Measurements from ENCODE around the gene FKBP5. TPM values are rescaled to one million over a fixed set of nuclear protein-coding genes. Genes with fewer than 3 reads are reported as not detected.
"Not testable (repeated sequence)": the region's sequence is repeated elsewhere in the genome, so short reads cannot be mapped to it uniquely, and the experiment has no call there.

The FKBP5 gene
- total RNA-seq, 1 donor from 2014 or later, result 6.8 TPM

DNA sequence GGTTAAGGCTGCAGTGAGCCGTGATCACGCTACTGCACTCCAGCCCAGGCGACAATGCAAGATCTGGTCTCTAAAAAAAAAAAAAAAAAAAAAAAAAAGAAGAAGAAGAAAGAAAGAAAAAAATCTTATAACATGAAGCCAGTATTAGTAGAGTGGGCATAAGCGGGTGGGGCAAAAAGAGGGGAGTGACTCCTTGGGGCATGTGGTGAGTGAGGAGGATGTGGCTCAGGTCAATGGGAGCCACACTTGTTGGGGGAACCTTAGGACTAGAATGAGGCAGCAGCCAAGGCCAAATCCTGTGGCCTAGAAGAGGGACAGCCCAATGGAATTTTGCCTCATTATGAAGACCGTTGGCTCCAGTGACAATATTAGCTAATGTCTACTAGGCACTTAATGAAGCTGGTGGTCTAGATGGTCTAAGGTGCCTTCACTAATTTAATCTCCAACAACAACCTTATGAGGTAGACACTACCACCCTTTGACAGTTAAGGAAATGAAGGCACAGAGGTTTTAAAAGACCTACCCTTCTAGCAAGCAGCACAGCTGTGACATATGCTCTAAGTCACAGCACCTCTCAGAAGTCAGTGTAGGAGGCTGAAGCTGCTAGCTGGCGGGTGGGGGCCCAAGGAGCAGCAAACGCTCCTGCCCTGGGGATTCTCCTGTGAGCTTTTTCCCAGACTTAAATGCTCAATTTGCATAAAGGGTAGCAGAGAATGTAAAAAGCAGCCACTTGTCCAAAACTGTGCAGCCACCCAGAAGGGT, 24.5 kb upstream of the FKBP5 start:
- Histone ChIP-seq H3K9me3 (ENCODE audit: control insufficient read depth in 3 of 3, low read length in 3 of 3) (no peaks in the 10 kb centered on the region), H3K4me3 (ENCODE audit: low read length in 3 of 3) (no peak overlapping the region), H3K27me3 (ENCODE audit: control insufficient read depth in 3 of 3, insufficient read depth in 3 of 3, low read length in 3 of 3) (no peaks in the 10 kb centered on the region), H3K27ac (ENCODE audit: low read depth, low read length) (no peak overlapping the region), H3K9ac (ENCODE audit: low read depth in 1 of 3, low read length in 3 of 3) (no peak overlapping the region), H3K4me1 (ENCODE audit: control insufficient read depth in 3 of 3, insufficient read depth in 3 of 3, low read length in 3 of 3) (peaks cover 0 to 7% (median 0%) of the 10 kb centered on the region in 3 donors), H3K36me3 (ENCODE audit: control insufficient read depth in 3 of 3, insufficient read depth in 3 of 3, low read length in 3 of 3) (no peaks in the 10 kb centered on the region)

DNA sequence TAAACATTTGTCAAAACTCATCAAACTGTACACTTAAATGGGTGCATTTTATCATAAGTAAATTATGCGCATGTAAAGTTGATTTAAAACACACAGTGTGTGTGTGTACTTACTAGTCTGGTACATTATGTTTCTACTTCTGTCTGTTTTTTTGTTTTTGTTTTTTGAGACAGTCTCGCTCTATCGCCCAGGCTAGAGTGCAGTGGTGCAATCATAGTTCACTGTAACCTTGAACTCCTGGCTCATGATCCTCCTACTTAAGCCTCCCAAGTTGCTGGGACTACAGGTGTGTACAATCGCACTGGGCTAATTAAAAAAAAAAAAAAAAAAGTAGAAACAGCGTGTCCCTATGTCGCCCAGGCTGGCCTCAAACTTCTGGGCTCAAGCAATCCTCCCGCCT, 23.0 kb upstream of the FKBP5 start:
- Histone ChIP-seq H3K4me3 (ENCODE audit: low read length in 3 of 3) (no peak overlapping the region), H3K4me1 (ENCODE audit: control insufficient read depth in 3 of 3, insufficient read depth in 3 of 3, low read length in 3 of 3) (peaks cover 0 to 3% (median 0%) of the 10 kb centered on the region in 3 donors), H3K9me3 (ENCODE audit: control insufficient read depth in 3 of 3, low read length in 3 of 3) (no peaks in the 10 kb centered on the region), H3K27ac (ENCODE audit: low read depth, low read length) (no peak overlapping the region), H3K36me3 (ENCODE audit: control insufficient read depth in 3 of 3, insufficient read depth in 3 of 3, low read length in 3 of 3) (no peaks in the 10 kb centered on the region), H3K27me3 (ENCODE audit: control insufficient read depth in 3 of 3, insufficient read depth in 3 of 3, low read length in 3 of 3) (no peaks in the 10 kb centered on the region), H3K9ac (ENCODE audit: low read depth in 1 of 3, low read length in 3 of 3) (no peak overlapping the region)

DNA sequence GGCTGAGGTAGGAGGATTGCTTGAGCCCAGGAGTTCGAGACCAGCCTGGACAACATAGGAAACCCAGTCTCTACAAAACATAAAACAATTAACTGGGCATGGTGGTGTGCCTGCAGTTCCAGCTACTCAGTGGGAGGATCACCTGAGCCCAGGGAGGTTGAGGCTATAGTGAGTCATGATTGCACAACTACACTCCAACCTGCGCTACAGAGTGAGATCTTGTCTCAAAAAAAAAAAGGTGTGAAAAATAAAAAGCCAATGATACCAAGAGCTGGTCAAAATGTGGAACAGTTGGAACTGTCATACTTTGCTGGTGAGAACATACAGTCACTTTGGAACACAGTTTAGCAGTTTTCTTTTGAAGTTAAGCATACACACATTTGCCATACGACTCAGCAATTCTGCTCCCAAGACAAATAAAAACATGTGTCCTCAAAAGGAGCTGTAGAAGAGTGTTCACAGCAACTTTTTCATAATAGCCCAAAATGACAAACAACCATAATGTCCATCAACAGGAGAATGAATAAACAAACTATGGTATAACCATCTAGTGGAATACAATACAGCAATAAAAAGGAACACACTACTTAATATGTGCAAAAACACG, 21.6 kb upstream of the FKBP5 start:
- H3K27ac ChIP-seq (ENCODE audit: low read depth, low read length), result no peak overlapping the region
- no peak overlapping the region for H3K4me3 ChIP-seq (ENCODE audit: low read length in 3 of 3)
- H3K36me3 ChIP-seq (ENCODE audit: control insufficient read depth in 3 of 3, insufficient read depth in 3 of 3, low read length in 3 of 3), result no peaks in the 10 kb centered on the region
- no peaks in the 10 kb centered on the region for H3K4me1 ChIP-seq (ENCODE audit: control insufficient read depth in 3 of 3, insufficient read depth in 3 of 3, low read length in 3 of 3)
- H3K9ac ChIP-seq (ENCODE audit: low read depth in 1 of 3, low read length in 3 of 3), result no peak overlapping the region
- H3K9me3 ChIP-seq (ENCODE audit: control insufficient read depth in 3 of 3, low read length in 3 of 3), result no peaks in the 10 kb centered on the region
- H3K27me3 ChIP-seq (ENCODE audit: control insufficient read depth in 3 of 3, insufficient read depth in 3 of 3, low read length in 3 of 3), result no peaks in the 10 kb centered on the region

DNA sequence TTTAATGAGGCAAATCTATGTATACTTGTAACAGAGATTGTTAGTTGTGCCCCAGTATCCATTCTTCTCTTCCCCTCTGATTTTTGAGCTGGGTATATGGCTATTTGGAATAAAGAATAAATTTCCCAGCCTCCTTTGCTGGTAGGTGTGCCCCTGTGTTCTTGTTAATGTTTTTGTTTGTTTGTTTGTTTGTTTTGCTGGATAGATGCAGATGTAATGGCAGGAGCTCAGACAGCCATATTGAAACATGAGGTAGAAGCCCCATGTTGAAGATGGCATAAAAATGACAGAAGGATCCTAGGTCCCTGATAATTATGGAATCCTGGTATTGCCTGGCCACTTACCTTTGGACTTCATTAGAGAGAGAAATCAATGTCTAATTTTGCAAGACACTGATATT, 19.9 kb upstream of the FKBP5 start:
- Histone ChIP-seq H3K36me3 (ENCODE audit: control insufficient read depth in 3 of 3, insufficient read depth in 3 of 3, low read length in 3 of 3) (no peaks in the 10 kb centered on the region), H3K27me3 (ENCODE audit: control insufficient read depth in 3 of 3, insufficient read depth in 3 of 3, low read length in 3 of 3) (no peaks in the 10 kb centered on the region), H3K4me1 (ENCODE audit: control insufficient read depth in 3 of 3, insufficient read depth in 3 of 3, low read length in 3 of 3) (no peaks in the 10 kb centered on the region), H3K9ac (ENCODE audit: low read depth in 1 of 3, low read length in 3 of 3) (no peak overlapping the region), H3K9me3 (ENCODE audit: control insufficient read depth in 3 of 3, low read length in 3 of 3) (peaks cover 0 to 2% (median 0%) of the 10 kb centered on the region in 3 donors), H3K27ac (ENCODE audit: low read depth, low read length) (no peak overlapping the region), H3K4me3 (ENCODE audit: low read length in 3 of 3) (no peak overlapping the region)

DNA sequence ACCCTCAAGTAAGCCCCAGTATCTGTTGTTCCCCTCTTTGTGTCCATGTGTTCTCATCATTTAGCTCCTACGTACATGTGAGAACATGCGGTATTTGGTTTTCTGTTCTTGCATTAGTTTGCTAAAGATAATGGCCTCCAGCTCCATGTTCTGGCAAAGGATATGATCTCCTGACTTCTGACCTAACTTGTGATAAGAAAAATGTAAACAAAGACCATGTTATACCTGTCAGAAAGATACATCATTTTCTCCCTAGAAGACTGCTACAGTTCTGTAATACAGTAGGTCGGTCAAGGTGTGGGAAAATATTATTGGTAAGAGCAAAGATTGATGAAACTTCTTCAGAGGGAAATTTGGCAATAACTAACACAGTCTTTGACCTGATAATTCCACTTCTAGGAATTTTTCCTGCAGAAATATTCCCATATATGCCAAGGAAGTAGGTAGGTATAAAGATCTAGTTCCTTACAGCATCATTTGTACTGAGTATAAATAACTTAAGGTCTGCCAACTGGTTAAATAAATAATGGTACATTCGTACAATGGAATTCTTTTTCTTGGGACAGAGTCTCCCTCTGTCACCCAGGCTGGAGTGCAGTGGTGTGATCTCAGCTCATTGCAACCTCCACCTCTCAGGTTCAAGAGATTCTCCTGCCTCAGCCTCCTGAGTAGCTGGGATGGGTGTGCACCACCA, 19.1 kb upstream of the FKBP5 start:
- Histone ChIP-seq H3K9ac (ENCODE audit: low read depth in 1 of 3, low read length in 3 of 3) (no peak overlapping the region), H3K27me3 (ENCODE audit: control insufficient read depth in 3 of 3, insufficient read depth in 3 of 3, low read length in 3 of 3) (no peaks in the 10 kb centered on the region), H3K4me1 (ENCODE audit: control insufficient read depth in 3 of 3, insufficient read depth in 3 of 3, low read length in 3 of 3) (no peaks in the 10 kb centered on the region), H3K36me3 (ENCODE audit: control insufficient read depth in 3 of 3, insufficient read depth in 3 of 3, low read length in 3 of 3) (no peaks in the 10 kb centered on the region), H3K4me3 (ENCODE audit: low read length in 3 of 3) (no peak overlapping the region), H3K27ac (ENCODE audit: low read depth, low read length) (no peak overlapping the region), H3K9me3 (ENCODE audit: control insufficient read depth in 3 of 3, low read length in 3 of 3) (peaks cover 0 to 4% (median 0%) of the 10 kb centered on the region in 3 donors)

DNA sequence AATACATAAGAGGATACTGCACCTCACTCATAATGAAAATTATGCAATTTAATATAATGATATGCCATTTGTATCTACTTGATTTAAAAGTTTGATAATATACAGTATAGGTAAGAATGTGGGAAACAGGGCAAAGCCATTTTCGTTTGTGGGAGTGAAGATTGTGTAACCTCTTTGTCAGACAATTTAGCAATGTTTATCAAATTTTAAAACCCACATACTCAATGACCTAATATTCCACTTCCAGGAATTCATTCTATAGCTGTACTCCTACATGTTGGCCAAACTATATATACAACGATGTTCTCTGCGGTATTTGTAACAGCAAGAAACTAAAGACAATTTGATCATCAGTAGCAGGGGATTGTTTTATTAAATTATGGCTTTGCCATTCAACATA, 17.8 kb upstream of the FKBP5 start:
- Histone ChIP-seq H3K9me3 (ENCODE audit: control insufficient read depth in 3 of 3, low read length in 3 of 3) (peaks cover 0 to 4% (median 0%) of the 10 kb centered on the region in 3 donors), H3K36me3 (ENCODE audit: control insufficient read depth in 3 of 3, insufficient read depth in 3 of 3, low read length in 3 of 3) (no peaks in the 10 kb centered on the region), H3K4me1 (ENCODE audit: control insufficient read depth in 3 of 3, insufficient read depth in 3 of 3, low read length in 3 of 3) (no peaks in the 10 kb centered on the region), H3K9ac (ENCODE audit: low read depth in 1 of 3, low read length in 3 of 3) (no peak overlapping the region), H3K27me3 (ENCODE audit: control insufficient read depth in 3 of 3, insufficient read depth in 3 of 3, low read length in 3 of 3) (no peaks in the 10 kb centered on the region), H3K27ac (ENCODE audit: low read depth, low read length) (no peak overlapping the region), H3K4me3 (ENCODE audit: low read length in 3 of 3) (no peak overlapping the region)

DNA sequence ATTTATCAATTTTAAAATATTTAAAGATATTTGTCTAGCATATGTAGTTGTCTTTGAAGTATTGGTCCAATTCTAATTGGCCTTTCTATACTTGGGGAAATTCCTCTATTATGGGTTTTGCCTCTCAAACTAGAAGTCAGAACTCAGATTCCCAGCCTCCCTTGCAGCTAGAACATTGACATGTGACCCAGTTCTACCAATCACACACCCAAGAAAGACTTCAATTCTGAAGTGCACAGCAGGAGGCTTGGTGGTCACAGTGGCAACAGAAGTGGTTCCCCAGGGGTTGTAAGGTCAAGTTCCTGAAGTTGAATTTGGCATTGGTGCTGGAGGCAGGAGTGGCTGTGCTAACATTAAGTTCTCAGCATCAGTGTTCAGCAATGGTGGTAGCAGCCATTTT, 14.8 kb upstream of the FKBP5 start:
- Histone ChIP-seq H3K9me3 (ENCODE audit: control insufficient read depth in 3 of 3, low read length in 3 of 3) (peaks cover 0 to 4% (median 0%) of the 10 kb centered on the region in 3 donors), H3K36me3 (ENCODE audit: control insufficient read depth in 3 of 3, insufficient read depth in 3 of 3, low read length in 3 of 3) (no peaks in the 10 kb centered on the region), H3K27me3 (ENCODE audit: control insufficient read depth in 3 of 3, insufficient read depth in 3 of 3, low read length in 3 of 3) (no peaks in the 10 kb centered on the region), H3K27ac (ENCODE audit: low read depth, low read length) (no peak overlapping the region), H3K4me1 (ENCODE audit: control insufficient read depth in 3 of 3, insufficient read depth in 3 of 3, low read length in 3 of 3) (no peaks in the 10 kb centered on the region), H3K9ac (ENCODE audit: low read depth in 1 of 3, low read length in 3 of 3) (no peak overlapping the region), H3K4me3 (ENCODE audit: low read length in 3 of 3) (no peak overlapping the region)

DNA sequence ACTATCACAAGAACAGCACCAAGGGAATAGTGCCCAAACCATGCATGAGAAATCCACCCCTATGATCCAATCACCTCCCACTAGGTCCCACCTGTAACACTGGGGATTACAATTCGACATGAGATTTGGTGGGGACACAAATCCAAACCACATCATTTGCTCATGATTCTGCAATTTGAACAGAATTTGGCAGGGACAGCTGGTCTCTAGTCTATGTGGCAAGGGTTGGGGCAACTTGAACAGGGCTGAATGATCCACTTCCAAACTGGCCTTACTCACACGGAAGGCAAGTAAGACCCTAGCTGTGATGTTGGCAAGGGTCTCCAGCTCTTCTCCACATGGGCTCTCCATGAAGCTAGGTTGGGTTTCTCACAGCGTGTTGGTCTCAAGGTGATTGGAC, 10.1 kb upstream of the FKBP5 start:
- Histone ChIP-seq H3K27me3 (ENCODE audit: control insufficient read depth in 3 of 3, insufficient read depth in 3 of 3, low read length in 3 of 3) (no peaks in the 10 kb centered on the region), H3K9me3 (ENCODE audit: control insufficient read depth in 3 of 3, low read length in 3 of 3) (peaks cover 0 to 4% (median 0%) of the 10 kb centered on the region in 3 donors), H3K27ac (ENCODE audit: low read depth, low read length) (no peak overlapping the region), H3K36me3 (ENCODE audit: control insufficient read depth in 3 of 3, insufficient read depth in 3 of 3, low read length in 3 of 3) (no peaks in the 10 kb centered on the region), H3K4me3 (ENCODE audit: low read length in 3 of 3) (no peak overlapping the region), H3K9ac (ENCODE audit: low read depth in 1 of 3, low read length in 3 of 3) (no peak overlapping the region), H3K4me1 (ENCODE audit: control insufficient read depth in 3 of 3, insufficient read depth in 3 of 3, low read length in 3 of 3) (no peaks in the 10 kb centered on the region)

DNA sequence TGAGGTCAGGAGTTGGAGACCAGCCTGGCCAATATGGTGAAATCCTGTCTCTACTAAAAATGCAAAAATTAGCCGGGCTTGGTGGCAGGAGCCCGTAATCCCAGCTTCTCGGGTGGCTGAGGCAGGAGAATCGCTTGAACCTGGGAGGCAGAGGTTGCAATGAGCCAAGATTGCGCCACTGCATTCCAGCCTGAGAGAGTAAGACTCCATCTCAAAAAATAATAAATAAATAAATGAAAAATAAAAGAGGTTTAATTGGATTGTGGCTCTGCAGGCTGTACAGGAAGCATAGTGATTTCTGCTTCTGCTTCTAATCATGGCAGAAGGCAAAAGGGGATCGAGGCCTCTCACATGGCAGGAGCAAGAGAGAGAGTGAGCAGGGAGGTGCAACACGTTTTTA, 9.7 kb upstream of the FKBP5 start:
- H3K36me3 ChIP-seq (ENCODE audit: control insufficient read depth in 3 of 3, insufficient read depth in 3 of 3, low read length in 3 of 3); H3K4me1 ChIP-seq (ENCODE audit: control insufficient read depth in 3 of 3, insufficient read depth in 3 of 3, low read length in 3 of 3); H3K27me3 ChIP-seq (ENCODE audit: control insufficient read depth in 3 of 3, insufficient read depth in 3 of 3, low read length in 3 of 3); H3K9ac ChIP-seq (ENCODE audit: low read depth in 1 of 3, low read length in 3 of 3); H3K9me3 ChIP-seq (ENCODE audit: control insufficient read depth in 3 of 3, low read length in 3 of 3); H3K4me3 ChIP-seq (ENCODE audit: low read length in 3 of 3); H3K27ac ChIP-seq (ENCODE audit: low read depth, low read length): not testable (repeated sequence)

DNA sequence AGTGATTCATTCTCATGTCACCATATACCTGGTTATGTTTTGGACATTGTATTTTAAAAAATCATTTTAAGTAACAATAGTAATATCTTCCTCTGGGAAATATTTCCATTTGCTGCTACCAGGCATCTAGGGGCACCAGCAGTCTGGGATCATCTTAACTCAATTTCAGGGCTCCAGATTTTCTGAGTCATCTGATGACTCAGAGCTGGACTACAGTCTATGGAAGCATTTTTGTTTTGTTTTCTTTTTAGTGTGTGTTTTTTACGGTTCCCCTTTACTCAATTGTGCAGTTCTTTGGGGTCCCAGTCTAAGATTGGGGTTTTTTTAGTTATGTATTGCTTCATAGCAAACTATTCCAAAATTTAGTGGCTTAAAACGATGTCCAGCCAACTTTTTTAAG, 5.7 kb upstream of the FKBP5 start:
- Histone ChIP-seq H3K27me3 (ENCODE audit: control insufficient read depth in 3 of 3, insufficient read depth in 3 of 3, low read length in 3 of 3) (no peaks in the 10 kb centered on the region), H3K36me3 (ENCODE audit: control insufficient read depth in 3 of 3, insufficient read depth in 3 of 3, low read length in 3 of 3) (no peaks in the 10 kb centered on the region), H3K4me3 (ENCODE audit: low read length in 3 of 3) (no peak overlapping the region), H3K27ac (ENCODE audit: low read depth, low read length) (no peak overlapping the region), H3K9me3 (ENCODE audit: control insufficient read depth in 3 of 3, low read length in 3 of 3) (no peaks in the 10 kb centered on the region), H3K9ac (ENCODE audit: low read depth in 1 of 3, low read length in 3 of 3) (no peak overlapping the region), H3K4me1 (ENCODE audit: control insufficient read depth in 3 of 3, insufficient read depth in 3 of 3, low read length in 3 of 3) (peaks cover 10 to 13% (median 12%) of the 10 kb centered on the region in 3 donors)

Data from skeletal muscle tissue (tissue), 4 donors.